Activated effector memory CD4-positive, alpha-beta T cell treated with anti-CD3 and anti-CD28 coated beads, Interleukin-2, amount 50 U/mL, for 16 hours (primary cell): ENCODE data around the gene HHIPL2.
"Not testable (repeated sequence)": the region's sequence is repeated elsewhere in the genome, so short reads cannot be mapped to it uniquely, and the experiment has no call there.

ENCODE experiments used
- DNase-seq: peaks from one replicate; pipeline ENCODE4 v3.0.0-alpha.2; 2020

Gene HHIPL2

GRCh38 chr1:222539951-222540597 lies 7.8 kb downstream of the HHIPL2 start:
- DNase-seq: no peak

- DNase-seq: no peak
These were observed 12.4 kb downstream of the HHIPL2 start for GRCh38 chr1:222535455-222535854.

GRCh38 chr1:222530852-222531251 lies 17.1 kb downstream of the HHIPL2 start:
- DNase-seq: no peak

- no peak for DNase-seq
These were observed 18.0 kb downstream of the HHIPL2 start for GRCh38 chr1:222529916-222530315.

- no peak for DNase-seq
These were observed 18.7 kb downstream of the HHIPL2 start for GRCh38 chr1:222529181-222529580.

GRCh38 chr1:222525951-222526350 lies 22.0 kb downstream of the HHIPL2 start:
- DNase-seq: no peak

GRCh38 chr1:222523852-222524251 lies 24.1 kb downstream of the HHIPL2 start:
- no peak for DNase-seq

- no peak for DNase-seq
These were observed 25.6 kb downstream of the HHIPL2 start for GRCh38 chr1:222522105-222522915.

- DNase-seq: no peak
These were observed 26.4 kb downstream of the HHIPL2 start for GRCh38 chr1:222521299-222522104.

- not testable (repeated sequence) for DNase-seq
These were observed 58.4 kb downstream of the HHIPL2 start for GRCh38 chr1:222489496-222489895.

- not testable (repeated sequence) for DNase-seq
These were observed 60.1 kb downstream of the HHIPL2 start for GRCh38 chr1:222487774-222488173.

- not testable (repeated sequence) for DNase-seq
These were observed 63.9 kb downstream of the HHIPL2 start for GRCh38 chr1:222484005-222484404.

GRCh38 chr1:222479567-222479966 lies 68.3 kb downstream of the HHIPL2 start:
- not testable (repeated sequence) for DNase-seq

- not testable (repeated sequence) for DNase-seq
These were observed 71.5 kb downstream of the HHIPL2 start for GRCh38 chr1:222476436-222476835.

- DNase-seq: not testable (repeated sequence)
These were observed 74.2 kb downstream of the HHIPL2 start for GRCh38 chr1:222473717-222474116.

- not testable (repeated sequence) for DNase-seq
These were observed 74.9 kb downstream of the HHIPL2 start for GRCh38 chr1:222472776-222473540.
